Mesenchymal stem cell (in vitro differentiated cells and primary cell): ENCODE results near the gene SMAGP.

Experiments
- DNase-seq: peaks from one replicate; pipeline ENCODE4 v3.0.0-alpha.2; 2013
- H2AFZ ChIP-seq: one replicate; pipeline ENCODE4 v1.6.1; 2013; ENCODE audit warnings: low read depth, mild to moderate bottlenecking, control low read depth, inconsistent platforms, low read length, moderate library complexity
- H2AK5ac ChIP-seq: 2 replicates; pipeline ENCODE4 v1.6.1; 2013; ENCODE audit warnings: low read length, moderate library complexity, mild to moderate bottlenecking, inconsistent platforms; ENCODE audit not compliant: severe bottlenecking
- H2BK120ac ChIP-seq: one replicate; pipeline ENCODE4 v1.6.1; 2013; ENCODE audit warnings: low read depth, mild to moderate bottlenecking, inconsistent platforms, low read length, moderate library complexity
- H2BK12ac ChIP-seq, 2 experiments: one replicate each; pipeline ENCODE4 v1.6.1; 2013; ENCODE audit warnings: inconsistent platforms in 2 of 2, low read length in 2 of 2, mild to moderate bottlenecking in 2 of 2, moderate library complexity in 2 of 2, control low read depth in 1 of 2
- H2BK15ac ChIP-seq: one replicate; pipeline ENCODE4 v1.6.1; 2013; ENCODE audit warnings: mild to moderate bottlenecking, low read depth, inconsistent platforms; ENCODE audit not compliant: poor library complexity, severe bottlenecking
- H2BK5ac ChIP-seq: 2 replicates; pipeline ENCODE4 v1.6.1; 2013; ENCODE audit warnings: low read depth, mild to moderate bottlenecking, low read length, control low read depth, inconsistent platforms; ENCODE audit not compliant: poor library complexity, severe bottlenecking
- H3K14ac ChIP-seq, 2 experiments: one replicate each; pipeline ENCODE4 v1.6.1; 2013; ENCODE audit warnings: inconsistent platforms in 2 of 2, low read length in 2 of 2, control low read depth in 1 of 2, mild to moderate bottlenecking in 1 of 2, moderate library complexity in 1 of 2
- H3K18ac ChIP-seq, 2 experiments: one replicate each; pipeline ENCODE4 v1.6.1; 2013; ENCODE audit warnings: inconsistent platforms in 2 of 2, low read length in 2 of 2, control low read depth in 1 of 2, low read depth in 1 of 2, mild to moderate bottlenecking in 1 of 2
- H3K23ac ChIP-seq, 2 experiments: one replicate each; pipeline ENCODE4 v1.6.1; 2013; ENCODE audit warnings: inconsistent platforms in 2 of 2, low read length in 2 of 2, mild to moderate bottlenecking in 2 of 2, moderate library complexity in 2 of 2, control low read depth in 1 of 2
- H3K27ac ChIP-seq: 2 replicates; pipeline ENCODE4 v1.5.1; 2013; ENCODE audit warnings: mild to moderate bottlenecking, moderate library complexity, low read length, control low read depth, inconsistent platforms; ENCODE audit not compliant: poor library complexity, severe bottlenecking
- H3K27me3 ChIP-seq, 2 experiments: 2 replicates each; pipeline versions ENCODE4 v1.6.1 to v1.7.0; 2013; ENCODE audit warnings: low read length in 2 of 2, mild to moderate bottlenecking in 2 of 2, moderate library complexity in 2 of 2, control low read depth in 1 of 2, inconsistent platforms in 1 of 2; ENCODE audit not compliant: control insufficient read depth in 1 of 2, insufficient read depth in 1 of 2
- H3K36me3 ChIP-seq, 2 experiments: 2 replicates each; pipeline versions ENCODE4 v1.6.1 to v1.7.0; 2013; ENCODE audit warnings: low read length in 2 of 2, control low read depth in 1 of 2, inconsistent platforms in 1 of 2, low read depth in 1 of 2, mild to moderate bottlenecking in 1 of 2; ENCODE audit not compliant: insufficient read depth in 2 of 2, control insufficient read depth in 1 of 2
- H3K4ac ChIP-seq, 2 experiments: one replicate each; pipeline ENCODE4 v1.6.1; 2013; ENCODE audit warnings: inconsistent platforms in 2 of 2, low read length in 2 of 2, mild to moderate bottlenecking in 2 of 2, moderate library complexity in 2 of 2, control low read depth in 1 of 2, low read depth in 1 of 2
- H3K4me1 ChIP-seq: 2 replicates; pipeline ENCODE4 v1.6.1; 2013; ENCODE audit warnings: low read depth, low read length, control low read depth; ENCODE audit not compliant: control insufficient read depth, insufficient read depth
- H3K4me2 ChIP-seq: 2 replicates; pipeline ENCODE4 v1.6.1; 2013; ENCODE audit warnings: low read length, mild to moderate bottlenecking, inconsistent platforms; ENCODE audit not compliant: poor library complexity, severe bottlenecking
- H3K4me3 ChIP-seq, 2 experiments: 2 replicates each; pipeline versions ENCODE4 v1.5.1 to v1.7.0; 2013; ENCODE audit warnings: low read length in 2 of 2, mild to moderate bottlenecking in 2 of 2, control low read depth in 1 of 2, low read depth in 1 of 2; ENCODE audit not compliant: insufficient read depth in 1 of 2
- H3K79me1 ChIP-seq: replicated peaks from 2 replicates; pipeline ENCODE4 v1.6.1; 2013; ENCODE audit warnings: mild to moderate bottlenecking, control low read depth, low read length, inconsistent platforms; ENCODE audit not compliant: poor library complexity, severe bottlenecking
- H3K9ac ChIP-seq: 2 replicates; pipeline ENCODE4 v1.7.0; 2013; ENCODE audit warnings: mild to moderate bottlenecking, low read length, moderate library complexity
- H3K9me3 ChIP-seq: 2 replicates; pipeline ENCODE4 v1.7.0; 2013; ENCODE audit warnings: mild to moderate bottlenecking, low read length; ENCODE audit not compliant: control insufficient read depth
- H4K8ac ChIP-seq: one replicate; pipeline ENCODE4 v1.6.1; 2013; ENCODE audit warnings: inconsistent platforms, mild to moderate bottlenecking, low read length, moderate library complexity
- H4K91ac ChIP-seq: one replicate; pipeline ENCODE4 v1.6.1; 2013; ENCODE audit warnings: mild to moderate bottlenecking, low read length, inconsistent platforms
- WGBS: methylation state at CpG from one replicate; pipeline ENCODE4 v1.1.7; 2013; ENCODE audit warnings: mixed read lengths; 5-methylcytosine and 5-hydroxymethylcytosine counted together

Gene SMAGP

GRCh38 chr12:51270951-51271518 lies 820 bp upstream of the SMAGP start:
- Histone ChIP-seq H3K79me1 (peaks cover 4% of the 10 kb centered on the region), H3K14ac (no peak overlapping the region)
- 20% methylated on average over 7 of the region's 9 CpGs for WGBS

GRCh38 chr12:51269174-51270066 lies 795 bp downstream of the SMAGP start:
- H3K9ac ChIP-seq: peak overlapping the region; percentile 91

More at GRCh38 chr12:51270951-51271518, 820 bp upstream of the SMAGP start:
- Histone ChIP-seq H2BK5ac (no peak overlapping the region), H3K36me3 (no peaks in the 10 kb centered on the region), H3K4me1 (peaks cover 3% of the 10 kb centered on the region), H3K27ac (peak overlapping the region; percentile 32), H3K23ac (no peak overlapping the region), H3K4ac (no peak overlapping the region), H4K91ac (no peak overlapping the region), H3K4me3 (peak overlapping the region in 1 of 2 experiments; percentile 91), H4K8ac (no peak overlapping the region), H2BK12ac (no peak overlapping the region), H3K18ac (no peak overlapping the region), H3K9me3 (no peaks in the 10 kb centered on the region), H3K9ac (peak overlapping the region; percentile 91), H2BK15ac (no peak overlapping the region), H2AK5ac (no peak overlapping the region), H3K4me2 (peak overlapping the region; percentile 96), H2AFZ (peak overlapping the region; percentile 83), H2BK120ac (no peak overlapping the region), H3K27me3 (no peaks in the 10 kb centered on the region)
- DNase-seq: peak; percentile 73

GRCh38 chr12:51265024-51265423 lies 5.2 kb downstream of the SMAGP start:
- no peak overlapping the region for H4K91ac ChIP-seq
- no peak overlapping the region for H2BK120ac ChIP-seq
- no peak overlapping the region for H2AFZ ChIP-seq

More at GRCh38 chr12:51269174-51270066, 795 bp downstream of the SMAGP start:
- WGBS: 13% methylated on average over 41 of the region's 59 CpGs
- Histone ChIP-seq H3K14ac (no peak overlapping the region), H3K36me3 (peaks cover 0 to 2% of the 10 kb centered on the region in 2 experiments), H4K91ac (no peak overlapping the region), H2BK5ac (no peak overlapping the region), H3K27me3 (no peaks in the 10 kb centered on the region), H4K8ac (peak overlapping the region; percentile 36), H3K23ac (peak overlapping the region in 1 of 2 experiments; percentile 60), H2BK120ac (peak overlapping the region; percentile 95), H2AFZ (peak overlapping the region; percentile 64), H3K4ac (peak overlapping the region in 1 of 2 experiments; percentile 14), H3K18ac (peak overlapping the region; percentile 11 to 68), H2BK15ac (peak overlapping the region; percentile 89), H3K4me1 (peaks cover 3% of the 10 kb centered on the region), H2AK5ac (no peak overlapping the region), H3K27ac (no peak overlapping the region), H2BK12ac (no peak overlapping the region), H3K4me3 (peak overlapping the region; percentile 89 to 91), H3K79me1 (peaks cover 4% of the 10 kb centered on the region), H3K9me3 (no peaks in the 10 kb centered on the region), H3K4me2 (peak overlapping the region; percentile 96)
- DNase-seq: peak; percentile 26

GRCh38 chr12:51264297-51264696 lies 5.9 kb downstream of the SMAGP start:
- Histone ChIP-seq H3K14ac (no peak overlapping the region), H2AFZ (no peak overlapping the region), H4K91ac (no peak overlapping the region), H3K18ac (no peak overlapping the region), H3K9ac (no peak overlapping the region), H3K4me1 (no peaks in the 10 kb centered on the region), H3K36me3 (peaks cover 0 to 2% of the 10 kb centered on the region in 2 experiments), H3K4me2 (no peak overlapping the region), H3K27ac (no peak overlapping the region), H3K4ac (no peak overlapping the region), H3K23ac (no peak overlapping the region), H3K79me1 (peaks cover 10% of the 10 kb centered on the region), H2AK5ac (no peak overlapping the region), H2BK15ac (no peak overlapping the region), H4K8ac (no peak overlapping the region), H2BK12ac (no peak overlapping the region), H2BK5ac (no peak overlapping the region), H3K27me3 (no peaks in the 10 kb centered on the region), H2BK120ac (no peak overlapping the region), H3K9me3 (no peaks in the 10 kb centered on the region), H3K4me3 (no peak overlapping the region)
- WGBS: 100% methylated on average over 1 of the region's 5 CpGs
- DNase-seq: no peak

More at GRCh38 chr12:51265024-51265423, 5.2 kb downstream of the SMAGP start:
- H3K4me3 ChIP-seq: no peak overlapping the region
- peaks cover 10% of the 10 kb centered on the region for H3K79me1 ChIP-seq
- no peak overlapping the region for H3K4ac ChIP-seq
- H2AK5ac ChIP-seq: no peak overlapping the region
- H3K27me3 ChIP-seq: no peaks in the 10 kb centered on the region
- H2BK12ac ChIP-seq: no peak overlapping the region
- no peak overlapping the region for H4K8ac ChIP-seq
- no peak overlapping the region for H3K27ac ChIP-seq
- no peak overlapping the region for H3K18ac ChIP-seq
- H3K36me3 ChIP-seq: peaks cover 0 to 2% of the 10 kb centered on the region in 2 experiments
- DNase-seq: no peak
- H3K9me3 ChIP-seq: no peaks in the 10 kb centered on the region
- H2BK15ac ChIP-seq: no peak overlapping the region
- H2BK5ac ChIP-seq: no peak overlapping the region
- H3K9ac ChIP-seq: no peak overlapping the region
- no peak overlapping the region for H3K14ac ChIP-seq
- H3K4me2 ChIP-seq: no peak overlapping the region
- peaks cover 3% of the 10 kb centered on the region for H3K4me1 ChIP-seq
- H3K23ac ChIP-seq: no peak overlapping the region
